Stimulated activated CD4-positive, alpha-beta T cell treated with anti-CD3 and anti-CD28 coated beads, Interleukin-15, amount 100 ng/mL, for 48 hours (primary cell): ENCODE measurements around the gene SGK2.

Experiments used
- DNase-seq, 2 donors: peaks; one replicate each; pipeline ENCODE4 v3.0.0-alpha.2; 2020; ENCODE audit warnings: low read depth in 2 of 2

Gene SGK2

DNA sequence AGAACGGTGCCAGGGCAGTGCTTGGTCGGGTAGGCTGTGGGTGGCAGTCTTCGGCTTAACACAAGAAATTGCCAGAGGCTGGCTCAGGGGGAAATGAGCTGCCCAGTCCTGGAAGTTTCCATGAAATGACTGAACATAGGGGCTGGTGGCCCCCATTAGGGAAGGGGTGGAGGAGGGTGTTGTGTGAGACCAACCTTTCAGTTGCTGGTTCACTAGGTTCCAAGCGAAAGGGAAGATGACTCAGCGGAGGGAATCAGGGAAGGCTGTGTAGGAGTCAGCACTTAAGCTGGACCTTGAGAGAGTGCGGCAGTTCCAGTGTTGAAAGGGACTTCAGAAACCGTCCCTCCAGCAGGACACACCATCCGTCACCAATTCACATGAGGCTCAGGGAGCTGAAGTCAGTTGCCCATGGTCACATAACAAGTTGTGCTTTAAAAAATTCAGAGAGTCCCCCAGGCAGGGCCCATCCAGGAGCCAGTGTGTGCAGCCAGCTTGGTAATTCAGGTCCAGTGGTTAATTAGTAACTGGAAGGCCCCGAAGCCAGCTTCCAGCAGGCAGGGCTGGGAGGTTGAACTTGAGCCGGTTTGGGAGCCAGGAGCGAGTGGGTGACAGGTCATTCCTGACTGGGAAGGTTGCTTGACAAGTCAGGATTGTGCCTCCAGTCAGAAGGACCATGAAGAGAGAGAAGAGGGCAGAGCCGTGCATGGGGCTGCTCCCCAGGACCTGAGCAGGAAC lies at the start of gene SGK2:
Gene SGK2 (plus strand): TSS at position 616 of the 735 bp plus-strand sequence. CDS start 7,469 bp downstream, outside the sequence.
- no peak for DNase-seq

DNA sequence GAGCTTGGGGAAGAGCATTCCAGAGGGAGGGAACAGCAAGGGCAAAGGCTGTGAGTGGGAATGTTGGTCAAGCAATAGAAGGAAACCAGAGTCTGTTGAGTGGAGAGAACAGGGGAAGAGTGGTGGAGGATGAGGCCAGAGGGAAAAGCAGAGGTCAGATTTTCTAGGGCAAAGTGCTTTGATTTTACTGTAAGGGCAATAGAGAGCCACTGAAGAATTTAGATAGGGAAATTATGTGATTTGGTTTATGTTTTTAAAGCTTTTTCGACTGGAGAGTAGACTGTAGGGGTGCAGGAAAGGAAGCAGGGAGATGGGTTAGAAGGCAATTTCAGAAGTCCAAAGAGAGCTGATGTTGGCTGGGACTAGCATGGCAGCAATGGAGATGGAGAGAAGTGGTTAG lies 46.9 kb upstream of the SGK2 start:
- DNase-seq: no peak

DNA sequence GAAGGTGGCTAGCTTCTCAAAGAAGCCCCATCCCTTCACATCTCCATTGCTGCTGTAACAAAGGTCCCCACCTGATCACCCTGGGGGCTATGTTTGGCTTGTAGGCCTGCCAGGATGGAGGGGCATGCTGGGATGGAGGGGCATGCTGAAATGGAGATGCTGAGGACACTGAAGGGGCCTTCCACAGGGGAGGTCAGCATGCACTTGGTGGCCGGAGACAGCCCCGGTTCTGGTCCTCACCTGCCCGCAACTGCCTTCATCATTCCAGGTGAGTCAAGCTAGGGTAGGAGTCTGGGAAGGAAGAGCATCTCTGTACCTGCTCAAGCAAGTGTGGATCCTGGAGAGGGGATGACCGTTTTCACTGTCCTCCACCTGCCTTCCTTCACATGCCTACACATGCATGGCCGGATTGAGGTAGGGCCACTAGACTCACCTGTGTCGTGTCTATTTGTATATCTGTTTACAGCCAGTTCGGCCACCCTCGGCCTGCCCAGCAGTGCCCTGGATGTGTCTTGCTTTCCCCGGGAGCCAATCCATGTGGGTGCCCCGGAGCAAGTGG lies 45.4 kb upstream of the SGK2 start:
- no peak for DNase-seq

DNA sequence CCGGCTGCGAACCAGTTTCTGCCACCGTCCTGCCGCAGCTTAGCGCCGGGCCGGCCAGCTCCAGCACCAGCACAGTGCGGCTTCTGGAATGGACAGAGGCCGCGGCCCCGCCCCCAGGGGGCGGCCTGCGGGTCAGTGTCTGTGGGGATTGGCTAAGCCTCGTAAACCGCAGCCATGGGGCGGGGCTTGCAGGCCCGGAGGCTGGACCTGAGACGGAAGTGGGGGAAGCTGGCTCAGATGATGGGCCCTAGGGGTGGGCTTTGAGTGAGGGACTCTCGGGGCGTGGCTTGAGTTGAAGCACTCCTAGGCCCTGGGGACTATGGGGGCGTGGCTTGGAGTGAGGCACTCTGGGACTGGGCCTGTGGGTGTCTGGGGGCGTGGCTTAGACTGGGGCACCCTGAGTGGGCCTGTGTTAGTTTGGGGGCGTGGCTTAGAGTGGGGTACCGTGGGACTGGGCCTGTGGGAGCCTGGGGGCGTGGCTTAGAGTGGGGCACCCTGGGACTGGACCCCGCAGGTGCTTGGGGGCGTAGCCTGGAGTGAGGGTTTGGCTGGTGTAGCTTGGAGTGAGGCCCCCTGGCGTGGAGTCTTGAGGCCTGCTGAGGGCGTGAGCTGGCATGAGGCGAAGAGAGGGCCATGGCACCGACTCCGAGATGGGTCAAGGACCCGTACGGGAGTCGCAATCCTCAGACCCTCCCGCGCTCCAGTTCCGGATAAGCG lies 44.7 kb upstream of the SGK2 start:
- peak; percentile 88 to 94 for DNase-seq

DNA sequence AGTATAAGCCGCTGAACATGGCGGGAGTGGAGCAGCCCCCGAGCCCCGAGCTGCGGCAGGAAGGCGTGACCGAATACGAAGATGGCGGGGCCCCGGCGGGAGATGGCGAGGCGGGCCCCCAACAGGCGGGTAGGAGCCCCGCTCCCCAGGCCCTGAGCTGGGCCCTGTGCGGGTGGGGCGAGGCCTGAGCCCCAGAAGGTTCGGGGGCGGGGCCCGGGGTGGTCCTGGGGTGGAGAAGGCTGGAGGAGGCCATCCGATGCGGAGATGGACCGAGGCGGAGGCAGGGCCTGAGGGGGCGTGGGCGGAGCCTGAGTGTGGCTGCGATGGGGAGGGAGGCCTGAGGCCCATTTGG lies 44.2 kb upstream of the SGK2 start:
- DNase-seq: peak; percentile 3 to 7

DNA sequence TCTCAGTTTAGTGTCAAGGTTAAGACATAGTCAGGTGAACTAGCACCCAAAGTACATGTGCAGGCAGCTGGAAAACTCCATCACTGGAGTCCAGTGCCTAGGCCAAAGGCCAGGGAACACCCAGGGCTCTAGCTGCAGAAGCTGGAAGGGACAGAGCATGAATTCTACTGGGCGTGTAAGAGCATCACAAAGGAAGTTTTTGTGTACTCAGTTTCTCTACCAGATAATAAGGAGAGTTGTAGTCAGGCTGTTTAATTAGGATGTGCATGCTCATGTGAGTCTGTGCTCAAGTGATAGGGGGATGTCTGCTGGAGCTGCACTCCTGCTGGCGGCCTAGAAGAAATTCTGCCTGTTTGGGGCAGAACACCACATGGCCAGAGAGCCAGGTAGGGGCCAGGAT lies 43.2 kb upstream of the SGK2 start:
- no peak for DNase-seq

DNA sequence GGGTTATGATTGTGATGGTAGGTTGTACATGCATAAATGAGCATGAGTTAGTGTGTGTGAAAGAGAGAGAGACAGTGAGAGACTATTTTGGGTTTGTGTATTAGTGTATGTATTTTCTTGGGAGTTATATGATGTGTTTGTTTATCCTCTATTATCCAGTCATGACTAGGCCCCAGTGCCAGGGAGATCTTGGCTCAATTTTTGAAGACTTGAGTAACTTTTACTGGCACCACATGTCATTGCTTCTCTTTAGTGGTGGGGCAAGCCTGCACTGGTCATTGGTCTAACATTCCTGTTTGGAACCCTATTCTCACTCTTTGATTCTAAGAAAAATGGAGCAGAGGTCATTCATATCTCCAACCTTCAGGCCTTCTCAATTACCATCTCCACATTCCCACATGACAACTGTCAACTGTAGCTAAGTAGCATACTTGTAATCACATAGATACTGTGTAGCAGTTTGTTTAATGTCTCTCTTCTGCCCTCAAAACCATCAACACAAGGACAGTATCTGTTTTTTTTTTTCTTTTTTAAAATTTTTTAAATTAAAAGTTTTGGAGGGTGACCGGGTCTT lies 42.5 kb upstream of the SGK2 start:
- no peak for DNase-seq

DNA sequence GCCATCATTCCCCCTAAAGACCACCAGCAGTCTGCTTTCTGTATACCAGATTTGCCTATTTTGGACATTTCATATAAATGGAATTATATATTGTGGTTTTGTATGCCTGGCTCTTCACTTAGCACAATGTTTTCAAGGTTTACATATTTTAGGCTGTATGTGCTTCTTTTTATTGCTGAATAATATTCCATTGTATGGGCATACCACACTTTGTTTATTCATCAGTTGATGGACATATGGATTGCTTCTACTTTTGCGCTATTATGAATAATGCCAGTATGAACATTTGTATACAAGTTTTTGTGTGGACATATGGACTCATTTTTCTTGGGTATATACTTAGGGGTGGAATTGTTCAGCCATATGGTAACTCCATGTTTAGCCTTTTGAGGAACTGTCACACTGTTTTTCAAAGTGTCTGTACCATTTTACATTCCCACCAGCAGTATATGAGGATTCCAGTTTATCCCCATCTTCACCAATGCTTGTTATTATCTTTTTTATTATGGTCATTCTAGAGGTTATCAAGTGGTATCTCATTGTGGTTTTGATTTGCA lies 38.7 kb upstream of the SGK2 start:
- DNase-seq: no peak

DNA sequence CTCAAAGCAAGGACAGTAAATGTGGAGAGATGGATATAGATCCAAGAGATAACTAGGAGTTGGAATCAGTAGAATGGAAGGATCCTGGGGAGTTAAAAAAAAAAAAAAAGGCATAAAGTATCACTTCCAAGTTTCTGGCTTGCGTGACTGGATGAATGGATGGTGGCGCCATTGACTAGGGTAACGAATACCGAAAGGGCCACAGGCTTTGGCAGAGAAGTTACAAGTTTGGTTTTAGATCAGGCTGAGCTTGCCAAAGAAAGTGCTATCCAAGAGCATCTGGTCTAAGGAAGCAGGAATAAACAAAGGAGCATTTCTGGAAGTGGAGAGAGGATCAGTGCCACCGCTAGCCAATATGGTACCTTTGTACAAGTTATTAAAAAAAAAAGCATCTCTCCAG lies 33.8 kb upstream of the SGK2 start:
- no peak for DNase-seq

DNA sequence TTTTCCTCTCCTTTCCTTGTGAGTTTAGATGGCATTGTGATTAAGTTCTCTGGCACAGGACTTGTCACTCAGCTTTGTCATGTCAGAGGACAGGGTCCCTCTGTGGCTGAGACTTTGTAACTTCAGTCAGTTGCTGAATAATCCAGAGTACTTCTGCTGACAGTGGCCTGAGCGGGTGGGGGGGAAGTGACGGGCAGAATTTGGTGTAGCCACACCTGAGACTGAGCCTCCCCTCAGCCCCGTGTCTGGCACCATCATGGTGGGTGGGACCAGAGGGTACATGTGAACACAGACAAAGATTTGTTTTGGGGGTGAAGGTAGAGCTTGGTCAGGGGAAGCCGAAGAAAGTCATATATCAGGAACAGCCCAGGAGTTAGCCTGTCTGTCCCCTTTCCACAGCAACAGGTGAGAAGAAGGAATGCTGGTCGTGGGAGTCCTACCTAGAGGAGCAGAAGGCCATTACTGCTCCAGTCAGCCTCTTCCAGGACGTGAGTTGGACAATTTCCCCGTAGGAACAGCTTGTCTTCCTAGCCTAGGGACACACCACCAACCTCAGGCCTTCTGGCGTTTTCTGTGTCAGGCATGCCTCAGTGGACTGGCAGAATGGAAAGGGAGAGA lies 30.5 kb upstream of the SGK2 start:
- no peak for DNase-seq

DNA sequence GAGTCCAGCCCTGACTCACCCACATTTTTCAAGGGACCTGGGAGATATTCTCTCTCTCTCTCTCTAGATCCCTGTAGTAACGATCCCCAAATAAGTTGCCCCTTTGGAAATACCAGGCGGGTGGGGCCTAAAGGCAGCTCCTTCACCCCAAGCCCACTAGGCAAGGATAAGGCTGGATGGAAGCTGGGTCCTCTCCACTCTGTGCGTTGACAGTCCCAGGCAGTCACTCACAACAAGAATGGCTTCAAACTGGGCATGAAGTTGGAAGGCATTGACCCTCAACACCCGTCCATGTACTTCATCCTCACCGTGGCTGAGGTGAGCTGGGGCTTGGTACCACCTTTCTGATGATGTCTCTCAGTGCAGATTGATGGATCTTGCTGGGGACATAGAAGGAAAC lies 29.8 kb upstream of the SGK2 start:
- no peak for DNase-seq

DNA sequence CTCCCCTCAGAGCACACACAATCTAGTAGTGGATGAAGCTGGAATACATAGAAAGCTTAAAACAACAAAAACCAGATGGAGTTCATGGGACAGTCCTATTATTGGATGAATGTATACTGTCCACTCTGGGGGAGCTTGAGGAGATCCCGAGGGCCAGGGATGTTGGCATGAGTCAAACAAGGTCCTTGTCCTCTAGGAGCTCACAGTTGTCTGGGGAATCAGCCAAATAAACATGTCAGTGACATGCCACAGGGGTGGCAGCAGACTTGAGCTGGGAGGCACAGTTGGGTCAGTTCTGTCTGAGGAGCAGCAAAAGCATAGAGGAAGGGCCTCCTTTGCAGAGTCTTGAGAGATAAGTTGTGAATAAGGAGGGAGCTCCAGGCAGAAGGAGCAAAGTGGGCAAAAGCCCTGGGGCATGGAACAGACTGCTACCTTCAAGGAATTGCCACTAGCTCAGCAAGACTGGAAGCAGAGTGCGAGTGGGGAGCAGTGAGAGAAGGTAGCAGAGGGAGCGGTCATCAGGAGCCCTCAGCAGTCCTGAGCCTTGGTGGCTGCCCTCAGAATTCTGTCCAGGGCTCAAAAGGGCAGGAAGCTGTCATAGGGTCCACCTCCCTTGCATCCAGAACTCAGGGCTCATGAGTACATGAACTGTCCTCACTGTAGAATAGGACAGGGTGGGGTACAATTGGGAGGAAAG lies 29.2 kb upstream of the SGK2 start:
- no peak for DNase-seq

DNA sequence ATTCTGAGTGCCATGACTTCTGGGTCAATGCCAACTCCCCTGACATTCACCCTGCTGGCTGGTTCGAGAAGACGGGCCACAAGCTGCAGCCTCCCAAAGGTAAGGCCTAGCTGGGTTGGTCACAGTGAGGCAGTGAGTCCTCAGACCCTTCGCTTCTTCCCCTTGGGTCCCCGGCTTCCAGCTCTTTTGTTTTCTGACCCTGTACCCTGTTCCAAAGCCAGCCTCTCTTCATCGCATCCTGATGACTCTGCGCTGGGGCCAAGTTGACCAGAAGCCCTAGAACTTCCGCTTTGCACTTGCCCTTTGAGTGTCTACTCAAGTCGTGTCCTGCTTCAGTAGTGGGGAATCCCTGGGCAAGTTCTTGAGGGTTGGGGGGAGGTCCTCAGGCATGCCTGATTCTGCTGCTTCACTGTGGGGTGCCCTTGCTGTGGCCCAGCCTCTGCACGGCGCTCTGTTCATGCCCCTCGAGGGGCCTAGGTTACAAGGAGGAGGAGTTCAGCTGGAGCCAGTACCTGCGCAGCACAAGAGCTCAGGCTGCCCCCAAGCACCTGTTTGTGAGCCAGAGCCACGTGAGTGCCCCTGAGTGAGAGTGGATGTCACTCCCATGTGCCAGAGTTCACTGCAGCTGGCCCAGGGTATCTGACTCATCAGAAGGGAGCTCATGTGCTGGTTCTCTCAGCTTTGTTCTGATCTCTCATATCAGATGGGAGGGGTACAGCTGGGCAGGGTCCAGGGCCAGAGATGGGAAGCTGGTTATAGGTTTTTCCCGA lies 28.3 kb upstream of the SGK2 start:
- no peak for DNase-seq

DNA sequence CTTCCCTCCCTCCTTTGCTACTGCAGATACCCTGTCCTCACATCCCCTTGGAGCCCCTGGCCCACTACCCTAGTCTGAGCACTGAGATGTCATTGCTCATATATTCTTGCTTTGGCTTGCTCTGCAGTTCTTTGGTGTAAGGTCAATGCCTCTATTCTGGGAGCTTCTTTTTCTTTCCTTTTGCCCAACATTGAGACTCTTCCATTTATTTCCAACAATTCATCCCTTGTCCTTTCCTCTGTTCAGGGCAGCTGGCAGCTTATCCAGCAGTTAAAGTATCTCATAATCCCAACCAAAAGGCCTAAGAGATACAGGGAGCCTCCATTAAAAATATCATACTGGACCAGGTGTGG lies 27.8 kb upstream of the SGK2 start:
- no peak for DNase-seq

DNA sequence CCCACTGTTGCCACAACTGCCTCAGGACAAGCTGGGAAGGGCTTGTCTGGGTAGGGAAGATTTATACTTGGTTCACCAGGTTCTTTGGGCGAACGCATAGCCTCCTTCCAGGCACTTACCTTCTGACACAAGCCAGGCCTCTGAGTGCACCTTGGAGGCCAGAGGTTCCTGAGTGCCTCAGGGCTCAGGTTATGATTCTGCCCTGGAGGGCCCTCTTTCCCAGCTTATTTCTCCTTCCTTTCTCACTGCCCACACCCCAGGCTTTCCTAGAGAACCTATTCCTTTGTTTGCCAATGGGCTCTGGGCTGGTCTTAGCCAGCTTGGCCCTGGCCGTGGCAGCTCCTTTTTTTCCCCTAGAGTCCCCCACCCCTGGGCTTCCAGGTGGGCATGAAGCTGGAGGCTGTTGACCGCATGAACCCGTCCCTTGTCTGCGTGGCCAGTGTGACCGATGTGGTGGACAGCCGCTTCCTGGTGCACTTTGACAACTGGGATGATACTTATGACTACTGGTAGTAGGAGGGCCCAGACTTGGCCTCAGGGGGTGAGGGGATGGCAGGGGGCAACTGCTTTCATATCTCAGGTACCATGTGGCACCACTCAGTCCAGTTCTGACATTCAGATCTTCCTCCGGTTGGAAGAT lies 26.3 kb upstream of the SGK2 start:
- DNase-seq: no peak

DNA sequence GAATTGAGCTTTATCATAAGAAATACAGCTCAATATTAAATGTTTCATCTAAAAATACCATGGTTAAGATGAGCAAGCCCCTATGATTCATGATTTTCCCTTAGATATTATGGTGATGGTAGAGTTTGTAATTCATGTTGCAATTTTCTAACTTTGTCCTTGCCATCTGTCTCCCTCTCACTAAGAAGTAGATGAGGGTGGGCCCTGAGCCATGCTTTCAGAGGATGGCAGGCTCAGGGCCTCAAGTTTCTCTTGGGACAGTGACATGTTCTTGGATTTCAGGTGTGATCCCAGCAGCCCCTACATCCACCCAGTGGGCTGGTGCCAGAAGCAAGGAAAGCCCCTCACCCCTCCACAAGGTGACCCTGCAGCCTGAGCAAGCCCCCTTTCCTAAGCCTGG lies 25.8 kb upstream of the SGK2 start:
- DNase-seq: no peak

DNA sequence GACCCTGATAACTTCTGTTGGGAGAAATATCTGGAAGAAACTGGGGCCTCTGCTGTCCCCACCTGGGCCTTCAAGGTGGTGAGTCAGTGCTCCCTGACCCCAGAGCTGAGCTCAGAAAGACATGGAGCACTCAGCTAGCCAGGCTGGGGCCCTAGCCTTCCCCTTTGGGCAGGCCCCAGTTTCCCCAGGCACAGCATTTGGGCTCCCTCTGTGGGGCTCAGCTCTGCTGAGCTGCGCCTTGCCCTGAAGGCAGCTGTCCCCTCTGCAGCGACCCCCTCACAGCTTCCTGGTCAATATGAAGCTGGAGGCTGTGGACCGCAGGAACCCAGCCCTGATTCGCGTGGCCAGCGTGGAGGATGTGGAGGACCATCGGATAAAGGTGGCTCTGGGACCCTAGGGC lies 24.8 kb upstream of the SGK2 start:
- DNase-seq: no peak

DNA sequence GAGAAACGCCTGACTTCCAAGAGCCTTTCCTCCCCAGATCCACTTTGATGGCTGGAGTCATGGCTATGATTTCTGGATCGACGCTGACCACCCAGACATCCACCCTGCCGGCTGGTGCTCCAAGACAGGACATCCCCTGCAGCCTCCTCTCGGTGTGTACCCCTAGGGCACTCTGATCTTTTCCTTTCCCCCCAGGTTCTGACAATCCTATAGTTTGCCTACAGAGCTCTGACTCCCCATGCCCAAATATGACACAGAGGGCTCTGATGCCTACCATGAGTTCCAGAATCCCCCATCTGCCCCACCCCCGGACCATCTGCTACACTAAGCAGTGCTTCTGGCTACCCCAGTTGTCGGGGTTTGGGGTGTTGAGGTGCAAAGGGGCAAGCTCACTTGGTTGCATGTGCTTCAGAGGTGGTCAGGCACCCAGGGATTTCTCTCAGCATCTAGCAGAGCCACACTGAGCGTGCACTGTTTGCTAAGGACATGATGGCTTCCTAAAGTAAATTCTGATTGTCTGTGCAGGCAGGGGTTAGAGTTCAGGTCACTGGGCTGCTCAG lies 24.0 kb upstream of the SGK2 start:
- no peak for DNase-seq

DNA sequence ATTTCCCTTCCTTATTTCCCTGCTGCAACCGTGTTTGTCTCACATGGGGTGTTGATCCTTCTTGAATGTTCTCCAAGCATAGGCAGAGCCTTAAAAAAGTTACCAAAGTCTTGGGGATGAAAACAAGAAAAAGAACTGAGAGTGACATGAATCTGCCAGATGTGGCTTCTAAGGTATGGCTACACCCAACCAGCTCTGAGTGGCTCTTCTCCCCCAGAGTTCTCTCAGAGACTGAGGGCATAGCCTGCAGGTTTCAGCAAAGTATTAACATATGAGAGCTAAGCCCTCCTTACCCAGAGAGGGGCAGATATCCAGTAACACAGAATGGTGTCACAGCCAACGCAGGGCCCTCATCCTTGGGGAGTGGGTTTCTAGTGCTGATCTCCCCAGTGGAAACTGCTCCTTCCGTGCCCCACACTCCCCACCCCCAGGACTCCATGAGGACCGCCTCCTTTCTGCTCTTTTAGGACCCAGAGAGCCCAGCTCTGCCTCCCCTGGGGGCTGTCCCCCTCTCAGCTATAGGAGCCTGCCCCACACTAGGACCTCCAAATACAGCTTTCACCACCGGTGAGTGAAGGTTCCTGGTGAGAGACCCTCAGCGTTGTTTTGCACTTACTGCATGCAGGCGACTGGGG lies 23.3 kb upstream of the SGK2 start:
- DNase-seq: no peak
